Measurements from ENCODE around the gene ADGRL3.
"Not testable (repeated sequence)": the region's sequence is repeated elsewhere in the genome, so short reads cannot be mapped to it uniquely, and the experiment has no call there.

Gene ADGRL3

GRCh38 chr4:61933527-61933926 lies 733.4 kb downstream of the ADGRL3 start:
- DNase-seq, result no peak

- no peak for DNase-seq
These were observed 734.1 kb downstream of the ADGRL3 start for GRCh38 chr4:61934198-61934597.

GRCh38 chr4:61938250-61938846 lies 738.2 kb downstream of the ADGRL3 start:
- no peak for DNase-seq

- no peak for DNase-seq
These were observed 750.5 kb downstream of the ADGRL3 start for GRCh38 chr4:61950625-61951024.

- no peak for DNase-seq
These were observed 753.3 kb downstream of the ADGRL3 start for GRCh38 chr4:61953386-61953785.

- no peak for DNase-seq
These were observed 758.5 kb downstream of the ADGRL3 start for GRCh38 chr4:61958591-61958990.

GRCh38 chr4:61959087-61959486 lies 759.0 kb downstream of the ADGRL3 start:
- no peak for DNase-seq

GRCh38 chr4:61984260-61984909 lies 784.3 kb downstream of the ADGRL3 start:
- DNase-seq, result no peak

GRCh38 chr4:61985426-61985825 lies 785.3 kb downstream of the ADGRL3 start:
- no peak for DNase-seq

GRCh38 chr4:61986929-61987328 lies 786.8 kb downstream of the ADGRL3 start:
- DNase-seq, result not testable (repeated sequence)

GRCh38 chr4:61992351-61992750 lies 792.2 kb downstream of the ADGRL3 start:
- DNase-seq, result no peak

GRCh38 chr4:61994036-61994435 lies 793.9 kb downstream of the ADGRL3 start:
- DNase-seq, result no peak

GRCh38 chr4:61995717-61996340 lies 795.7 kb downstream of the ADGRL3 start:
- no peak for DNase-seq

- no peak for DNase-seq
These were observed 796.8 kb downstream of the ADGRL3 start for GRCh38 chr4:61996943-61997342.

GRCh38 chr4:61997831-61998230 lies 797.7 kb downstream of the ADGRL3 start:
- no peak for DNase-seq

- DNase-seq, result no peak
These were observed 803.6 kb downstream of the ADGRL3 start for GRCh38 chr4:62003695-62004094.

GRCh38 chr4:62004881-62005280 lies 804.8 kb downstream of the ADGRL3 start:
- no peak for DNase-seq

- no peak for DNase-seq
These were observed 806.0 kb downstream of the ADGRL3 start for GRCh38 chr4:62006108-62006507.

GRCh38 chr4:62015043-62015739 lies 815.1 kb downstream of the ADGRL3 start:
- no peak for DNase-seq

- no peak for DNase-seq
These were observed 818.4 kb downstream of the ADGRL3 start for GRCh38 chr4:62018537-62018936.

GRCh38 chr4:62023633-62024032 lies 823.5 kb downstream of the ADGRL3 start:
- no peak for DNase-seq

GRCh38 chr4:62028745-62029144 lies 828.6 kb downstream of the ADGRL3 start:
- no peak for DNase-seq

- DNase-seq, result no peak
These were observed 830.8 kb downstream of the ADGRL3 start for GRCh38 chr4:62030958-62031357.

GRCh38 chr4:62037571-62037970 lies 837.4 kb downstream of the ADGRL3 start:
- no peak for DNase-seq

All from GDM1 (cell line).